HG03432 (cell line): Measurements from ENCODE around the gene ACAT2.
"Not testable (repeated sequence)": the region's sequence is repeated elsewhere in the genome, so short reads cannot be mapped to it uniquely, and the experiment has no call there.

Experiments used
- ATAC-seq: cut with Tn5 transposase; IDR thresholded peaks from one replicate; pipeline ENCODE4 v1.9.1; 2021; ENCODE audit warnings: mild to moderate bottlenecking, moderate library complexity; ENCODE audit not compliant: unreplicated experiment

The ACAT2 gene

DNA sequence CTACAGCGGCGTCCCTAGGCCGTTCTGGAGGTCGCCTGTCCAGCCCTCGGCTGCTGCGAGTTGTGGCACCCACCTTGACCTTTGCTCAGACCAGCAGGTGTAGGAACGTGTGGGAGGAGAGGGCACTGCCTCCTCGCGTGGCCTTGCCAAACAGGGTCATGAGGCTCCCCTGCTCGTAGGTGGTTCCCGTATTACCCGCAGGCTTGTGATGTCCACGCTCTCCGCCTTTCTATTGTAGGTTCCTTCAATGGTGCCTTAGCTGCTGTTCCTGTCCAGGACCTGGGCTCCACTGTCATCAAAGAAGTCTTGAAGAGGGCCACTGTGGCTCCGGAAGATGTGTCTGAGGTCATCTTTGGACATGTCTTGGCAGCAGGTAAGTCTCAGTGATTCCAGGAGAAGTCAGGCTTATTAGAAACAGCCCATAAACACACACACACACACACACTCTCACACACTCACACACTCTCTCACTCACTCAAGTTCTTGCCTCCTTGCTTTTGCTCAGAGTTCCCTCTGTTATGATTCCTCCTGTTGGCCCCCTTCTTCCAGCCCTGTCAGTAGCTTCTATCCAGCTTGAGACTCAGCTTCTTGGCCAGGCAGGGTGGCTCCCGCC is 942 bp downstream of the ACAT2 start:
- peak; percentile 13 for ATAC-seq

DNA sequence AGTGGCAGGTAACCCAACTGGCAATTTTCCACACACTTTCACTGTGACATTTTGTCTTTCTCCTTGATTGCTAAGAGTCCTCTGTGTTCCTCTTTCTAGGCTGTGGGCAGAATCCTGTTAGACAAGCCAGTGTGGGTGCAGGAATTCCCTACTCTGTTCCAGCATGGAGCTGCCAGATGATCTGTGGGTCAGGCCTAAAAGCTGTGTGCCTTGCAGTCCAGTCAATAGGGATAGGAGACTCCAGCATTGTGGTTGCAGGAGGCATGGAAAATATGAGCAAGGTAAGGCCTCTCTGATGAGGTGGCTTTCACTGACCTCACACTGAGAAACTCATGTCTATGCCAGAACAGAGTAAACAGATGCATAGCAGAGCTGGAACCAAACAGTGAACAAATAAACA is 5.1 kb downstream of the ACAT2 start:
- no peak for ATAC-seq

DNA sequence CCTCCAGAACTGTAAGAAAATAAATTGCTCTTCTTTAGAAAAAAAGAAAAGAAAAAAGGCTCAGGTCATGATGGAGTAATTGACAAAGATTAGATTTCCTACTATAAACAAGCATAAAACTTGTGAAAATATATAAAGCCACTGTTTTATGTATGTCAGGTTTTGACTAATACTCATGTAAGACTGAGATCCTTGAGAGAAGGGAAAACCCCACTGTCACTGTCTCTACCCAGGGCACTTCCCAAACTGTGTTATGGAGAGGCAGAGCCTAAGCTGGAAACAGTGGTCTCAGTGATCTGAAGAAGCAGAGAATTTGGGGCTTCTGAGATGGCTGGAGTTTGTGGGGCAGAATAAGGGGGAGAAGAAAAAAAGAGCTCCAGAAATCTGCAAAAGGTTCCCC is 7.6 kb downstream of the ACAT2 start:
- no peak for ATAC-seq

DNA sequence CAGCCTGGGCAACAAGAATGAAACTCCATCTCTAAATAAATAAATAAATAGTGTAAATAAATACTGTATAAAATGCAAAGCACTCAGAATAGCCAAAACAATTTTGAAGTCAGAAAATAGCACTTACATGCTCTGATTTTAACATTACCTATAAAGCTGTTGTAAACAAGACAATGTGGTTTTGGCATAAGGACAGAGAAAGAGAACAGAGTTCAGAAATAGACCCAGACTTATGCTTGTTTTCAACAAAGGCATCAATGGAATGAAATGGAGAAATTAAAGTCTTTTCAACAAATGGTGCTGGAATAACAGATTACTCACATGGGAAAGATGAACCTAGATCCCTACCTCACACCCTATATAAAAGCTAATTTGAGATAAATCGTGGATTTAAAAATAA is 10.4 kb downstream of the ACAT2 start:
- no peak for ATAC-seq

GRCh38 chr6:159777240-159777904 is 15.5 kb downstream of the ACAT2 start:
- no peak for ATAC-seq

DNA sequence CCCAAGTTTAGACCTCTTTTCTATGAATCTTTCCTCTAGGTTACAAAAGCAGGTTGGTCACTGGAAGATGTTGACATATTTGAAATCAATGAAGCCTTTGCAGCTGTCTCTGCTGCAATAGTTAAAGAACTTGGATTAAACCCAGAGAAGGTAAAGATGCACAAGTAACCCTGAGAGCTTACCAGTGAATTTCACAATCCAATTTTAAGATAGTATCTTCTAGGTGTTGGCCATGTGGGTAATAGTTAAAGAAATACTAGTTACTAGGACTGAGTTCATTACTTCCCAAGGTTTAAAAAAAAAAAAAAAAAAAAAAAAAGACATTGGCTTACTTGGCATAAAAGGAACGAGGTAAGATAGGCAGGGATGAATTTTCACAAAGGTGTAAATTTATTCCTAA is 16.3 kb downstream of the ACAT2 start:
- no peak for ATAC-seq

DNA sequence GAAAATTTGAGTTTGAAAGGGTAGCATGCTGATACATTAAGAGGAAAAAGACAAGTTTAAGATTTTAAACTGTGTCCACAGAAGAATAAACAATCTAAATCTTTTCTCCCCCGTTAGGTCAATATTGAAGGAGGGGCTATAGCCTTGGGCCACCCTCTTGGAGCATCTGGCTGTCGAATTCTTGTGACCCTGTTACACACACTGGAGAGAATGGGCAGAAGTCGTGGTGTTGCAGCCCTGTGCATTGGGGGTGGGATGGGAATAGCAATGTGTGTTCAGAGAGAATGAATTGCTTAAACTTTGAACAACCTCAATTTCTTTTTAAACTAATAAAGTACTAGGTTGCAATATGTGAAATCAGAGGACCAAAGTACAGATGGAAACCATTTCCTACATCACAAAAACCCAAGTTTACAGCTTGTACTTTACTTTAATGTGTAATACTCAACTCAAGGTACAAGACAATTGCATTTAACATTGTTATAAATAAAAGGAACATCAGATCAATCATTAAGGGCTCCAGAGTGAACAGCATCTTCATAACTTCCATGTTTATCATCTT is 16.8 kb downstream of the ACAT2 start:
- ATAC-seq, result no peak

GRCh38 chr6:159788276-159788675 is 26.4 kb downstream of the ACAT2 start:
- ATAC-seq, result no peak

- ATAC-seq, result peak; percentile 8
These were observed 27.0 kb downstream of the ACAT2 start for GRCh38 chr6:159788753-159789376.

DNA sequence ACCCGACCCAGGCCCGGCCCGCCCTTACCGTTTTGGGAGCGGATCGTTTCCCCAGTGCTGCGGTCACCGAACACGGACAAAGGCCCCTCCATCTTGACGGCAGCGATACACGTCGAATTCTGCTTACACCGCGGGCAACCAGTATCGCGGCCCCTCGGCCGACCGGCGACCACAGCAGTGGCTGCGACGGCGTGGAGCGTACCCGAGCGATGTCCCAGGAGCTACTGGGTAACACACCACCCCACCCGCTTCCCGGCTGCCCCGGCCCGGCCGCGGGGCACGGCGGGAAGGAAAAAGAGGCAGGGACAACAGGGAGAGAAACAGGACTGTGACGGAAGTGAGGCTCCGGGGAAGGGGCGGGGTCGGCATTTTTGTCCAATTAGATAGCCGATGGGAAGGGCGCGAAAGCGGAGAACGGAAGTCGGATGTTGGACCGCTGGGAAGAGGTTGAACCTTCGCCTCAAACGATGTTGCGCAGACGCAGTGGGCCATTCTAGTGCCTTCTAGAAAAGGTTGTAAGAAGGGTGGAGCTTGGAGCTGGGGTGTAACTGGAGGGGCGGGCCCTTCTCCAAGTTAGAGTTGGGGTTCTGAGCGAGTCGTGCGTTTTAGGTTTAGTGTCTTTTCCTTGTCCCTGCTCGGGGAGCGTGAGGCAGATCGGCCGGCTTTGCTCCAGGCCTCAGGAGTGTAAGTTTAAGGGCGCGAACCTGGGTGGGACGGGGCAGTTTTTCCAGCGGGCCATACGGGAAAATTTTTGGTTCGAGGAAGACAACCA is 27.7 kb downstream of the ACAT2 start, which contains the start of gene TCP1:
TCP1 (minus strand) TSS at position 226 of the 772 bp plus-strand sequence; CDS start at position 92, 134 bp downstream.
- ATAC-seq, result peak; percentile 76

GRCh38 chr6:159790149-159790955 is 28.5 kb downstream of the ACAT2 start, which contains the start of gene MRPL18:
Gene MRPL18, plus strand, starts transcription at chr6:159790467. Its CDS starts 121 bp downstream, at chr6:159790588.
- ATAC-seq, result peak; percentile 82

- no peak for ATAC-seq
These were observed 29.2 kb downstream of the ACAT2 start for GRCh38 chr6:159790956-159791598.

DNA sequence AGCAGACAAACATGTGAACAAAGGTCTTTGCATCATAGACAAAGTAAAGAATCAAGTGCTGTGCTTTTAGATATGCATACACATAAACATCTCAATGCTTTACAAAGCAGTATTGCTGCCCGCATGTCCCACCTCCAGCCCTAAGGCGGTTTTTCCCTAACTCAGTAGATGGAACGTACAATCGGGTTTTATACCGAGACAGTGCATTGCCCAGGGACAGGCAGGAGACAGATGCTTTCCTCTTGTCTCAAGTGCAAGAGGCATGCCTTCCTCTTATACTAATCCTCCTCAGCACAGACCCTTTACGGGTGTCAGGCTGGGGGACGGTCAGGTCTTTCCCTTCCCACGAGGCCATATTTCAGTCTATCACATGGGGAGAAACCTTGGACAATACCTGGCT is 33.1 kb downstream of the ACAT2 start:
- ATAC-seq, result not testable (repeated sequence)

GRCh38 chr6:159797554-159797953 is 35.7 kb downstream of the ACAT2 start:
- ATAC-seq, result no peak

DNA sequence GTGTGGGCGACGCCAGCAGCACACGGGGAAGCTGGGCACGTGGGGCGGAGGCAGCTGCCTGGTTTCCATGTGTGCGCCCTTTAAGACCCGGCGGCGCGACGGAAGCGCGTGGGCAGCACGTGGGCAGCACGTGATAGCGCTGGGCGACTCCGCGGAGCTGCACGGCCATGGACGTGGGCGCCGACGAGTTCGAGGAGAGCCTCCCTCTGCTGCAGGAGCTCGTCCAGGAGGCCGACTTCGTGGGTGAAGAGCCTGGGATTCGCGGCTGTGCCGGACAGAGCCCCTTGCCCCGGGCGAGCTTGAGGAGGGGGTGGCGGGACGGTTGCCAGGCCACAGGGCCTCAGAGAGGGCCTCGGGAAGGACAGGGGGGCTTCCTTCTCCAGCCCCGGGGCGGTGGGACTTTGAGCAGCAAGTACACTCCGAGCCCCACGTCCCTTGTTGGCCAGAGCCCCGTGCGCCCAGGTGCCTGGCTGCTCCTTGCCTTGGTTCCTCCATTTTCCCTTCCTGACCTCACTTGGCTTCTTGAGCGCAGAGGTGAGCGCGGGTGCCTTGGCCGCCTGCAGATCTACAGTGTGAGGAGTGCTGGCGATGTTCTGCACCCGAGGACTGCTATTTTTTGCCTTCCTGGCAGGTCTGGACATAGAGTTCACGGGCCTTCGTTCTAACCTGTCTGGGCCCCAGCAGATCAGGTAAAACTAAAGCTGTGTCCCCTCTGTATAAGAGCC is 38.5 kb downstream of the ACAT2 start, which contains the start of gene PNLDC1:
PNLDC1 (plus strand) TSS at position 136 of the 725 bp plus-strand sequence; CDS start at position 168, 32 bp downstream.
- no peak for ATAC-seq

DNA sequence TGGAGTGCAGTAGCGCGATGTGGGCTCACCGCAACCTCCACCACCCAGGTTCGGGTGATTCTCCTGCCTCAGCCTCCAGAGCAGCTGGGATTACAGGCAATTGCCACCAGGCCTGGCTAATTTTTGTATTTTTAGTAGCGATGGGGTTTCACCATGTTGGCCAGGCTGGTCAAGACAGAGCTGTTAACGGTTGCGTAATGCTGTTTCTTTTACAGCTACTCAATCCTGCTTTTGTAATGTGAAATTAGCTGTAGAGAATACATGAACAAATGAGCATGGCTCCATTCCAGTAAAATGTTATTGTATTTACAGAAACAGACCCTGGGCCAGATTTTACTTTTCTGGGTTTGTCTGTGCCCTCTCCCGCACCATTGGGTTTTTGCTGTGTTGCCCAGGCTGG is 40.1 kb downstream of the ACAT2 start:
- ATAC-seq, result no peak

DNA sequence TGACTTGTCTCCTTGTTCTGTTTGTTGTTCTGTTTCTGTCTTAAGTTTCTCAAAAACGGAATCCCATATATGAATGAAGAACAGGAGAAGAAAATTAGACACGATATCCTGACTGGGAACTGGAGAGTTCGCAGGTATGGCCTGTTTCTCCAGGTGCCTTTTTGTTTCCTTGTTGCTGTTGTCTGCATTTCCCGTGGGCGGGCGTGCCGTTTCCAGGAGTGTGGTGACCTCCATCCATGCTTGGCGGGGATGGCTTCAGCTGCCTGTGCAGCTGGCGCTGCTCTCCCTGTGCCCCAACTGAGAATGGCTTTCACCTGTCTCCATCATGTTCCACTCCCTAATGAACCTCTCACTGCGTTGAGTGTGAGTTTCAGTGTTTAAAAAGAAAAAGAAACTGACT is 42.7 kb downstream of the ACAT2 start:
- no peak for ATAC-seq

DNA sequence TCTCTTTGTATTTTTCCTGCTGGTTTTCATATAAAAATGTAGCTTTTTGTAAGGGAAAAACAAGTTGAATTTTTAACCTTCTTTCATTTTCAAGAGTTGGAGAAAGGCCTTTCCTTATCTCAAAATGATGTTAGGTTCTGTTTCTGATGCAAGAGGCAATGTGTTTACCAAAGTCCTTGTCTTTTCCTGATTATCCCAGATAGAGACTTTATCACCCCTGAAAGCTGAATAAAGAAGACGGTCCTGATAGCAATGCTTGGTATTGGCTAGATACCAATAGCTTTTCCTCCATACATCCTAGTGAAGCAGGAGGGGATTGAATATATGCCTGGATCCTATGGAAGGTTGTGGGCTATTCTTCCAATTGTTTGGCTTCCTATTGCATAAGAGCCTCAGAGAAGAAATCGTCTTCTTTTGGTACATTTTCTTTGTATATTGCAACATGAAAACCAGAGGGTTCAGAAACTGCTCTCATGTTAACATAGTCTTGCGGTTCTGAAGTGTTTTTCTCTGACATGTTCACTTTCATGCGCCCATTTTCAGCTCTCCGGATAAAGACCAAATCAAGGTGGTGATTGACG is 43.7 kb downstream of the ACAT2 start:
- ATAC-seq, result no peak
